Lung (tissue), 12 donors: ENCODE data around the gene MRNIP. TPM values are rescaled to one million over a fixed set of nuclear protein-coding genes. Genes with fewer than 3 reads are reported as not detected.

Experiments
- ATAC-seq: fragments of 200-7000 bp; cut with Tn5 transposase; one replicate; pipeline ENCODE4 v1.9.1; 2020; ENCODE audit warnings: moderate number of reproducible peaks; ENCODE audit not compliant: insufficient read depth, low FRiP score
- DNase-seq, 3 donors: peaks; one replicate each; pipeline ENCODE4 v3.0.0-alpha.2; 2013 to 2017
- H3K27ac ChIP-seq, 2 donors: one replicate each; pipeline ENCODE4 v1.5.1; 2013; ENCODE audit warnings: mild to moderate bottlenecking in 2 of 2, moderate library complexity in 2 of 2, control low read depth in 1 of 2, inconsistent platforms in 1 of 2, low read depth in 1 of 2, low read length in 1 of 2
- H3K27me3 ChIP-seq, 3 donors: one replicate each; pipeline ENCODE4 v1.5.1; 2013; ENCODE audit warnings: low read length in 2 of 3; ENCODE audit not compliant: control insufficient read depth in 3 of 3, insufficient read depth in 3 of 3
- H3K36me3 ChIP-seq, 4 donors: one replicate each; pipeline ENCODE4 v1.5.1; 2013; ENCODE audit warnings: low read length in 4 of 4, mild to moderate bottlenecking in 1 of 4, moderate library complexity in 1 of 4; ENCODE audit not compliant: control insufficient read depth in 4 of 4, insufficient read depth in 4 of 4
- H3K4me1 ChIP-seq, 5 donors: one replicate each; pipeline ENCODE4 v1.5.1; 2013; ENCODE audit warnings: low read length in 5 of 5, mild to moderate bottlenecking in 2 of 5, moderate library complexity in 1 of 5; ENCODE audit not compliant: control insufficient read depth in 5 of 5, insufficient read depth in 5 of 5
- H3K4me3 ChIP-seq: one replicate; pipeline ENCODE4 v1.5.1; 2013; ENCODE audit warnings: mild to moderate bottlenecking, control low read depth, moderate library complexity
- H3K9ac ChIP-seq, 2 donors: one replicate each; pipeline ENCODE4 v1.5.1; 2013; ENCODE audit warnings: low read length in 2 of 2, control low read depth in 1 of 2; ENCODE audit not compliant: insufficient read depth in 1 of 2
- H3K9me3 ChIP-seq, 4 donors: one replicate each; pipeline ENCODE4 v1.5.1; 2013; ENCODE audit warnings: low read length in 3 of 4, mild to moderate bottlenecking in 1 of 4, moderate library complexity in 1 of 4; ENCODE audit not compliant: control insufficient read depth in 4 of 4, insufficient read depth in 3 of 4
- CTCF ChIP-seq: IDR thresholded peaks from 2 replicates; pipeline ENCODE4 v1.5.1; 2012; ENCODE audit warnings: mild to moderate bottlenecking; ENCODE audit errors: control extremely low read depth, extremely low read depth
- WGBS, 2 donors: extraction: QIAGEN DNeasy Blood & Tissue Kit; methylation state at CpG; one replicate each; pipeline ENCODE4 v1.1.7; 2013; 5-methylcytosine and 5-hydroxymethylcytosine counted together
- polyA plus RNA-seq, 2 donors: library from polyadenylated mRNA; stranded (reverse); fragments of 200-250 nt; gene quantifications; one replicate each; pipeline ENCODE4 v1.2.1, GENCODE V29; 2013
- total RNA-seq, 2 donors: library from RNA; depleted of rRNA in 1 of 2; stranded (reverse); fragments of >200 nt in 1 of 2; gene quantifications; one replicate each; pipeline ENCODE4 v1.2.1, GENCODE V29; 2014 to 2021
- donor health status: control.
- donor health status: control.
- donor health status: Bipolar disorder and iron deficiency.
- donor health status: healthy.
- donor health status: DM: yes; HTN: yes; CAD: no.

Gene MRNIP
- total and polyA plus RNA-seq, 4 donors, result 15.4 to 51.0 (median 35.4) TPM

DNA sequence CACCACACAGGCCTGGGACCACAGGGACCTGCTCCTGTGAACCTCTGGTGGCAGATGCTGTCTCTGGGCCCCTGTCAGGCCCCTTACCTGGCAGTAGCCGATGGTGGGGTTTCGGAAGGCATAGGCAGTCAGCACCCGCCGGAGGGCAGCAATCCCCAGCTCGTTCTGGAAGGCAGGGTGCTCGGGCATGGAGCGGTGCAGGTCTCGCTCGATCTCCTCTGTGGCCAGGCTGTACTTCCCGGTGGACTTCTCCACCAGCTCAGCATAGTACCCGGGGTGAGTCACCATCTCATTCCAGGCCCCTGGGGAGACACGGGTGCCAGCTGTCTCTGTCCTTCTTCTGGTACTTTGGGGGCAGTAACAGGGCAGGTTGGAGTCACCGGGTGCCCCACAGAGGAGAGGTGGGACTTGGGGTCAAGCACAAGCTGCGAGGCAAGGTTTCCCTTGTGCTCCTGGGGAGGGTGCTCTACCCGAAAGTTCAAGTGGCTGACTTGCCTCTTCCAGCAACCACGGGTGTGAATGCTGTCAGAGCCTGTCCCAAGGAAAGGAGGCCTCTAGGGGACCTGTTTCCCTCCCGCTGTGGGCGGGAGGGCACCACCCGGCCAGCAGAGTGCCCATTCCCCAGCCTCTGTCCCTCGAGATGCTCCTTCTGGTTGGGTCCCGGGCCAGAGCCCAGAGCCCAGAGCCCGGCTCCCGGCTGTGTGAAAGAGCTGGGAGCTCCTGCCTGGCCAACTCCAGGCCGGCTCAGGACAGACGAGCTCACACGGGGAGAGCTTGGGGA lies 19.8 kb upstream of the MRNIP start:
- WGBS, 2 donors, result 94% methylated on average over 26 of the region's 26 CpGs
- Histone ChIP-seq H3K9me3 (peaks cover 0 to 6% (median 2%) of the 10 kb centered on the region in 4 donors), H3K9ac (no peak overlapping the region), H3K27me3 (no peaks in the 10 kb centered on the region), H3K4me1 (no peaks in the 10 kb centered on the region), H3K4me3 (no peak overlapping the region), H3K27ac (no peak overlapping the region), H3K36me3 (peaks cover 8 to 55% (median 21%) of the 10 kb centered on the region in 4 donors)
- no peak for TF ChIP-seq CTCF
- no peak for DNase-seq
- no peak for ATAC-seq

GRCh38 chr5:179876610-179876952 lies 18.0 kb upstream of the MRNIP start:
- DNase-seq (no peak), ATAC-seq (no peak)
- no peak for TF ChIP-seq CTCF
- Histone ChIP-seq H3K9me3 (no peaks in the 10 kb centered on the region), H3K4me1 (no peaks in the 10 kb centered on the region), H3K27ac (no peak overlapping the region), H3K27me3 (no peaks in the 10 kb centered on the region), H3K9ac (no peak overlapping the region), H3K36me3 (peaks cover 12 to 69% (median 21%) of the 10 kb centered on the region in 4 donors), H3K4me3 (no peak overlapping the region)
- WGBS, 2 donors, result 71 to 86% methylated on average over 3 of the region's 3 CpGs

DNA sequence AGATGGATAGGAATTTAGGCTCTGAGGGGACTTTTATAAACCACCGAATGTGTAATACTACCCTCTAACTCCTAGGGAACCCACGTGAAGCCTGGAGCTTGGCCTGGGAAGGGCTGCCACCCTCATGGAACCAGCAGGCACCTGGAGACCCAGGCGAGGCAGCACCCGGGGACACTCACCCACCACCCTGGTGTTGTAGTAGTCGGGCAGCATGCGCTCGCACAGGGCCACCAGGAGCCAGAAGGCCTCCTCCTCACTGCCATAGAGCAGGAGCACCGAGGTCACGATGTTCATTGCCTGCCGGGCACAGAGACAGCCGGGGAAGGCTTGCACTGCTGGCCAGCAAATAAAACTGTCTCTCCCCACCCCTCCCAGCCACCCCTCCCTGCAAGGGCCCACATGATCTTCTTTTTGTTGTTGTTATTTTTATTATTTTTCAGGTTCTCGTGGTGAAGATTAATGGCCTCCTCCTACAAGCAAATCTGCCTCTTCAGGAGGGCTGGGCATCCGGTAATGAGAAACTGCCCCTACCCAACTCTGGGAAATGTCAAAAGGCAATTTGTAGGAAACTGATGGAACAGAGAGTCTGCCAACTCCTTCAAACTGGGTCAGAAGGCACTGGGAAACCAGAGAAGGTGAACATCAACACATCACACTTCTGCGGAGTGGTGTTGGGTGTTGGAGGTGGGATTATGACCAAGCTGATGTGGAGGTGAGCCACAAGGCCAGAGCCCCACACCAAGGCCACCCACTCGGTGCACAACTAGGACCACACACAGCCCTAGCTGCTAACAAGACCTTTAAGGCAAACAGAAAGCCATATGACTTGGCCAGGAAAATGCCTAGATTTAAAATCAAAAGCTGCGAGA lies 17.4 kb upstream of the MRNIP start:
- WGBS, 2 donors, result 95% methylated on average over 16 of the region's 16 CpGs
- no peak for DNase-seq
- no peak overlapping the region for H3K9ac ChIP-seq
- H3K36me3 ChIP-seq, result peaks cover 12 to 73% (median 26%) of the 10 kb centered on the region in 4 donors
- no peak for TF ChIP-seq CTCF
- H3K4me1 ChIP-seq, result no peaks in the 10 kb centered on the region
- no peak overlapping the region for H3K4me3 ChIP-seq
- no peaks in the 10 kb centered on the region for H3K27me3 ChIP-seq
- H3K27ac ChIP-seq, result no peak overlapping the region
- H3K9me3 ChIP-seq, result no peaks in the 10 kb centered on the region
- no peak for ATAC-seq
